ENCODE results near the gene CLOCK.

GRCh38 chr4:55437356-55437796 lies 109.3 kb downstream of the CLOCK start:
- TF ChIP-seq POLR2A (IDR thresholded peaks at IDR 0.05) = no peak
- no peak for TF ChIP-seq CTCF (IDR thresholded peaks at IDR 0.05)
- no peak for TF ChIP-seq POLR2AphosphoS5 (IDR thresholded peaks at IDR 0.05)
